HG03378 (cell line): ENCODE data around the gene PROB1.
"Not testable (repeated sequence)": the region's sequence is repeated elsewhere in the genome, so short reads cannot be mapped to it uniquely, and the experiment has no call there.

Source experiments
- ATAC-seq: cut with Tn5 transposase; IDR thresholded peaks from one replicate; pipeline ENCODE4 v1.9.1; 2021; ENCODE audit warnings: mild to moderate bottlenecking, moderate library complexity; ENCODE audit not compliant: unreplicated experiment

The PROB1 gene

GRCh38 chr5:139381837-139382761 is 12.8 kb downstream of the PROB1 start:
- ATAC-seq: no peak

- no peak for ATAC-seq
These were observed 15.1 kb downstream of the PROB1 start for GRCh38 chr5:139379626-139380449.

DNA sequence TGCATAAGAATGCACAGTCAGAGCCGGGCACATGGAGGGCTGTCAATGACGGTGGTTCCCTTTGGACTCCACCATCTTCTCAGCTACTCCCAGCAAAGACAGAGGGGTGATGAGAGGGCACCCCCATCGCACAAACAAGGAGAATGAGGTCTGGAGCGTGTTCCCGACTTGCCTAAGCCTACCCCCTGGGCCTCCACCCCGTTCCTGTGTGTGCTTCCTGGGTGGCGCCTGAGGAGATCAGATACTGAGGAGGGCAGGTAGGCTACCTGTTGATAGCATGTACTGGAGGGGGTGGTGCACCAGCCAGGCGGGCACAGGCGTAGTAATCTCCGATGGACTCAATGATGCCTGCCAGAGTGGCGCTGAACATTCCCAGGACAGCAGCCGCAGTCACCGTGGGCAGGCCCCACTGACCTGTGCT is 16.0 kb downstream of the PROB1 start:
- no peak for ATAC-seq

- ATAC-seq: no peak
These were observed 16.6 kb downstream of the PROB1 start for GRCh38 chr5:139378101-139378825.

DNA sequence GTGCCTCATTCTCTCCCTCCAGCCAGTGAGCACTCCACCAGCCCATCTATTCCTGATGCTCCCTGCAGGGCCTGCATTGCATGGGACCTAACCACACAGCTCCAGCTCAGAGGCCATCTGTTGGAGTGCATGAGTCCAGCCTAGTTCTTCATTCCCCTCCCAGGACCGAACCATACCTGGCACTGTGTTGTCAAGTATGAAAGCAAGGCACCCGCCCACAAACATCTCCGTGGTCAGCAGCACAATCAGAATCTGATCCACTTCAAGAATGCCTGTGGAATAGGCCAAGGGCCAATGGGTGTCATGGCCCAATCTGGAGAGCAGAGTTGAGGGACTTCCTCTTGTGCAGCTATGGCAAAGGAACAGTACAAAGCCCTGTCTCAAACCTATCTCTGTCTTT is 17.7 kb downstream of the PROB1 start:
- no peak for ATAC-seq

GRCh38 chr5:139376364-139376763 is 18.5 kb downstream of the PROB1 start:
- ATAC-seq: no peak

DNA sequence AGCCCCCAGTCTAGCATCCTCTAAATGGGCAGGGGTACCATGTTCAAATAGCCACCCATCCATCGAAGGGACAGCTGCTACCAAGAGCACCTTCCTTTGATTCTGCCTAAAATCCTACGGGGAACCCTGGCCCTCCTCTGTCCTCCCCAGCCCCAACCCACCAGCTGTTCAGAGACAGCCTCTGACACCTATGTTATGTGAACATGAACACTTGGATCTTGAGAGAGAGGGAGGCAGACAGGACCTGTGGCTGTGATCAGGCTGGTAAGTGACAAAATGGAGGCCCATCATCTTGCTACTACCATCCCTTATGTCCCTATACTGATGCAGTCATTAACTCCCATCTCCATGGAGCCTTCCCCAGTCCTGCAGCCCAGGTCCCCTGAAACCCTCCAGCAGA is 20.0 kb downstream of the PROB1 start:
- ATAC-seq: no peak

DNA sequence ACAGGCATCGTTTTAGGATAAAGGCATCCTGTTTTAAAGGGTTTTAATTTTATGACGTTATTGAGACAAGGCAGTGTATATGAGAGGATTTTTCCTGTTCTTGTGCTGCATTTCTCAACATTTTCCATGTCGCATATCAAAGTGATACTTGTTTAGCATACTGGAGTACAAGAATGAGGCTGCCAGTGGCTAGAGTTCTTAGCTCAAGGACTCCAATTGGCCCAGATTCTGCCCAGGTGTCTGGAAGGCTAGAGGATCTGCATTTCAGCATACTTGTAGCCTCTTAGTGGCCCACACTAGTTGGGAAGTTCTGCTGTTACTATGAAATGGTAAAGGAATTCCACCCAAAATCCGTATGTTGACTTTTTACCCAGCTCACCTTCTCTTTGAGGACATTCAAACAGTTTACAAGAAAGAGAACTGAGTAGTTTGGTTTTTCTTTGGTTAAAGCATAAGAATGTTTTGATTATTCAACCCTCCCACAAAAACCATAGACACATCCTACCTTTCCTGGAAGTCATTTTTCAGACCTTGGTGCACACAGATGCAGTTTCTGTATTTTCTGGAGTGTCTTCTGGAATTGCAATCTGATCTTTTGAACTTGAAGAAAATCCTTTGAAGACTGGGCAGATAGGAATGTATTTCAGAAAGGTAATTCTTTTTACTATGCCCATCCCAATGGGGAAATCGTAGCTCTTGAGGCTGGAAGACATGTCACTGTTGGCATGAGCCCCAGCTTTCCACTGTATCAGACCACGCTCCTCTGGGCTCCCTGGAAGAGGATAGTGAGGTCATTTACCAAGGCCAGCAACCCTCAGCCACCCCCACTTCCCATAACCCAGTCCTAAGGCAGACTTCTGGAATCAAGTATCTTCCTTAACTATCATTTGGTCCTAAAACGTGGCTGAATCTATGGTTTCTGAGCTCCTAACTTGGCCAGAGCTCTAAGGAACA is 23.1 kb downstream of the PROB1 start:
- ATAC-seq: no peak

GRCh38 chr5:139369181-139369580 is 25.7 kb downstream of the PROB1 start:
- no peak for ATAC-seq

DNA sequence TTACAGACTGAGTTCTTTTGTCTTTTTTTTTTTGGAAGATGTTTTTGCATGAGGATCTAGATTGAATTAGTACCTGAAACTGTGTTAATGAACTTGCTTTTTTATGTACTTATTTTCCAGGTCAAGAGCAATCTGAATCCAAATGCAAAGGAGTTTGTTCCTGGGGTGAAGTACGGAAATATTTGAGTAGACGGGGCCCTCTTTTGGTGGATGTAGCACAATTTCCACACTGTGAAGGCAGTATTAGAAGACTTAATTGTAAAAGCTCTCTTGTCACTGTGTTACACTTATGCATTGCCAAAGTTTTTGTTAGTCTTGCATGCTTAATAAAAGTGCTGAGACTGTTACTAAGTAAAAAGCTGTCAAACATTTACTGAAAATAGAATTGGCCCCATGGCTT is 26.3 kb downstream of the PROB1 start:
- no peak for ATAC-seq

GRCh38 chr5:139364466-139364865 is 30.4 kb downstream of the PROB1 start:
- ATAC-seq: no peak

- ATAC-seq: no peak
These were observed 31.0 kb downstream of the PROB1 start for GRCh38 chr5:139363937-139364336.

DNA sequence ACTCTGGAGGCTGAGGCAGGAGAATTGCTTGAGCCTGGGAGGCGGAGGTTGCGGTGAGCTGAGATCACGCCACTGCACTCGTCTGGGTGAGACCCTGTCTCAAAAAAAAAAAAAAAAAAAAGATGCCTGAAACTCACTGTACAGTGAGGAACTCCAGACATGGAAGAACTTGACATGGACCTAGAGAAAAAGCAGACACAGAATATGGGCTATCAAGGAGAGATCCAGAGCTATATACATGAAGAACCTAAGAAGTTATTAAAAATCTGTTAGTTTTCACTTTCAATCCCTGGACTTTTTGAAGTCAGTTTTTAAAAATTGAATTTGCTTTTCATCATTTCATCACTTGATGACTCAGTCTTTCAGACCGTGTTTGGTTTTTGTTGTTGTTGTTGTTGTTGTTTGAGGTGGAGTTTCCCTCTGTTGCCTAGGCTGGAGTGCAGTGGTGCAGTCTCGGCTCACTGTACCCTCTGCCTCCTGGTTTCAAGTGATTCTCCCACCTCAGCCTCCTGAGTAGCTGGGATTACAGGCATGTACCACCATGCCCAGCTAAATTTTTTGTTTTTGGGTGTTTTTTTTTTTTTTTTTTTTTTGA is 33.0 kb downstream of the PROB1 start:
- no peak for ATAC-seq

DNA sequence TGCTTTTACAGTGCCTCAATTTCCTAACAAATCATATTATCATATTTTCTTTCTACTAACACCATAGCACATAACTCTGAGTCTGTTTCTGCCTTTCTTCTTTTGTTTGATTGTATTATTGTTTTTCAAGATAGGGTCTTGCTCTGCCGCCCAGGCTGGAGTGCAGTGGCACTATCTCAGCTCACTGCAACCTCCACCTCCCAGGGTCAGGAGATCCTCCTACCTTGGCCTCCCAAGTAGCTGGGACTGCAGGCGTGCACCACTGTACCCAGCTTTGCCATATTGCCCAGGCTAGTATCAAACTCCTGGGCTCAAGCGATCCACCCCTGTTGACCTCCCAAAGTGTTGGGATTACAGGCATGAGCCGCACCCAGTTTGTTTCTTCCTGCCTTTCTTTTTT is 34.5 kb downstream of the PROB1 start:
- no peak for ATAC-seq

- no peak for ATAC-seq
These were observed 36.8 kb downstream of the PROB1 start for GRCh38 chr5:139358064-139358463.

DNA sequence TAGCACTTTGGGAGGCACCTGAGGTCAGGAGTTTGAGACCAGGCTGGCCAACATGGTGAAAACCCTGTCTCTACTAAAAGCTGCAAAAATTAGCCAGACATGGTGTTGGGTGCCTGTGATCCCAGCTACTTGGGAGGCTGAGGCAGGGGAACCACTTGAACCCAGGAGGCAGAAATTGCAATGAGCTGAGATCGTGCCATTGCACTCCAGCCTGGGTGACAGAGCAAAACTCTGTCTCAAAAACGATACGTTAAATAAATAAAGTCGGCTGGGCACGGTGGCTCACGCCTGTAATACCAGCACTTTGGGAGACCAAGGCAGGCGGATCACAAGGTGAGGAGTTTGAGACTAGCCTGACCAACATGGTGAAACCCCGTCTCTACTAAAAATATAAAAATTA is 39.0 kb downstream of the PROB1 start:
- ATAC-seq: not testable (repeated sequence)

DNA sequence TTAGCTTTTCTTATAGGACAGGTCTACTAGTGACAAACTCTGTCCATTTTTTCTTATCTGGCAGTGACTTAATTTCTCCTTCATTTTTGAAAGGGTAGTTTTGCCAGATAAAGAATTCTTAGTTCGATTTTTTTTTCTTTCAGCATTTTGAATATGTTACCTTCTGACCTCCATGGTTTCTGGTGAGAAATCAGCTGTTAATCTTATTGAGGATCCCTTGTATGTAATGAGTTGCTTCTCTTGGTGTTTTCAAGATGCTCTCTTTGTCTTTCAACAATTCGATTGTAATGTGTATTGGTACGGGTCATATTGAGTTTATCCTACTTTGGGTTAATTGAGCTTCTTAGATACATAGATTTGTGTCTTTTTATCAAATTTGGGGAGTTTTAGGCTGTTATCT is 40.7 kb downstream of the PROB1 start:
- no peak for ATAC-seq

GRCh38 chr5:139347863-139348262 is 47.0 kb downstream of the PROB1 start:
- not testable (repeated sequence) for ATAC-seq

DNA sequence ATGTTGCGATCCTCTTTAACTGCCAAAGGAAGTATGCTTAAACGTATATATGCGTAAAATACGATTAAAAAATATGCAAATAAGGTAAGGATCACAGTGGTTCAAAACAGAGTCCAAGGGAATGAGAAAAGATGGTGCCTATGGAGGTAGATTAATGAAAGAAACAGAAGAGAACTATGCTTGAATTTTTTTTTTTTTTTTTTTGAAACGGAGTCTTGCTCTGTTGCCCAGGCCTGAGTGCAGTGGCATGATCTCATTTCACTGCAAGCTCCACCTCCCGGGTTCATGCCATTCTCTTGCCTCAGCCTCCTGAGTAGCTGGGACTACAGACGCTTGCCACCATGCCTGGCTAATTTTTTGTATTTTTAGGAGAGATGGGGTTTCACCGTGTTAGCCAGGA is 49.5 kb downstream of the PROB1 start:
- not testable (repeated sequence) for ATAC-seq

- no peak for ATAC-seq
These were observed 50.7 kb downstream of the PROB1 start for GRCh38 chr5:139344177-139344576.
